GM12878 (cell line): ENCODE results near the gene PADI2. TPM values are rescaled to one million over a fixed set of nuclear protein-coding genes. Genes with fewer than 3 reads are reported as not detected.

Source experiments
- ATAC-seq: fragments of 200-7000 bp; cut with Tn5 transposase; 3 replicates; pipeline ENCODE4 v1.9.1; 2020; ENCODE audit warnings: mild to moderate bottlenecking, moderate library complexity
- BruUV-seq: library from RNA; stranded (reverse); fragments of 400-500 nt; replicated peaks from 2 replicates; lab custom pipeline; 2021; lab: Mats Ljungman, UMichigan
- CTCF ChIA-PET: fragments of 300-600 bp; sonication (Branson Sonifier 250); formaldehyde crosslinking; extraction: SDS; loops from one replicate; lab custom pipeline; 2021; ENCODE audit warnings: inconsistent platforms; lab: Yijun Ruan, JAX
- POLR2A ChIA-PET: fragments of 350-600 bp; formaldehyde crosslinking; extraction: SDS; loops from one replicate; lab custom pipeline; 2021; ENCODE audit warnings: inconsistent platforms; lab: Charles Lee
- RAD21 ChIA-PET: fragments of 300-600 bp; sonication (Branson Sonifier 250); formaldehyde crosslinking; loops from one replicate; lab custom pipeline; 2023; ENCODE audit warnings: antibody characterized with exemption; ENCODE audit not compliant: unreplicated experiment; lab: Charles Lee
- SMC1A ChIA-PET: fragments of 300-600 bp; sonication (Branson Sonifier 250); formaldehyde crosslinking; loops from one replicate; lab custom pipeline; 2023; ENCODE audit not compliant: unreplicated experiment, uncharacterized antibody; lab: Charles Lee
- DNase-seq: peaks from one replicate; pipeline ENCODE4 v3.0.0-alpha.2; 2011; ENCODE audit warnings: low read depth, low spot score
- FAIRE-seq: peaks from 3 replicates; lab custom pipeline; 2011; peaks lifted over from hg19 to GRCh38; lab: Jason Lieb, UNC
- H2AFZ ChIP-seq: 2 replicates; pipeline ENCODE4 v1.6.0; 2011; ENCODE audit warnings: low read depth, low read length, control low read depth; ENCODE audit not compliant: control insufficient read depth
- H3K27ac ChIP-seq: 2 replicates; pipeline ENCODE4 v1.5.1; 2011; ENCODE audit warnings: control low read depth; ENCODE audit not compliant: control insufficient read depth, insufficient read depth
- H3K27me3 ChIP-seq, 2 experiments: replicated peaks in 1 of 2; 2 replicates each; pipeline versions ENCODE4 v1.6.0 to v1.6.1; 2011; ENCODE audit warnings: low read length in 1 of 2; ENCODE audit not compliant: control insufficient read depth in 2 of 2, insufficient read depth in 2 of 2
- H3K36me3 ChIP-seq, 2 experiments: 2 replicates each; pipeline ENCODE4 v1.5.1; 2011; ENCODE audit warnings: low read length in 1 of 2; ENCODE audit not compliant: control insufficient read depth in 2 of 2, insufficient read depth in 2 of 2
- H3K4me1 ChIP-seq: 2 replicates; pipeline ENCODE4 v1.6.1; 2011; ENCODE audit warnings: mild to moderate bottlenecking, low read length, moderate library complexity, mixed read lengths; ENCODE audit not compliant: control insufficient read depth, insufficient read depth
- H3K4me2 ChIP-seq: 2 replicates; pipeline ENCODE4 v1.6.0; 2011; ENCODE audit warnings: control low read depth; ENCODE audit not compliant: control insufficient read depth, insufficient read depth
- H3K4me3 ChIP-seq: fragments of 200-600 bp; sonication (generic); 2 replicates; pipeline ENCODE4 v1.5.1; 2016
- H3K79me2 ChIP-seq: 2 replicates; pipeline ENCODE4 v1.6.0; 2011; ENCODE audit warnings: low read length; ENCODE audit not compliant: control insufficient read depth, insufficient read depth
- H3K9ac ChIP-seq: 2 replicates; pipeline ENCODE4 v1.8.0; 2011; ENCODE audit warnings: low read length, control low read depth, mixed read lengths; ENCODE audit not compliant: control insufficient read depth, insufficient read depth
- H3K9me3 ChIP-seq: replicated peaks from 3 replicates; pipeline ENCODE4 v1.5.1; 2011; ENCODE audit warnings: mild to moderate bottlenecking, low read length; ENCODE audit not compliant: control insufficient read depth, insufficient read depth
- H4K20me1 ChIP-seq: 2 replicates; pipeline ENCODE4 v1.6.0; 2011; ENCODE audit not compliant: control insufficient read depth, insufficient read depth
- BHLHE40 ChIP-seq, 2 experiments: fragments of 450-650 bp in 1 of 2; IDR thresholded peaks; 2 replicates each; pipeline ENCODE4 v1.6.1; 2011 to 2017; ENCODE audit warnings: low read depth in 2 of 2, borderline replicate concordance in 1 of 2, improper control_type of control experiment in 1 of 2, low read length in 1 of 2, mild to moderate bottlenecking in 1 of 2
- CBX3 ChIP-seq: fragments of 200-600 bp; sonication (generic); IDR thresholded peaks from 2 replicates; pipeline ENCODE4 v1.6.1; 2016; ENCODE audit warnings: low read depth, borderline replicate concordance
- EP300 ChIP-seq, 2 experiments: fragments of 150-350 bp in 1 of 2; IDR thresholded peaks; 2 replicates each; pipeline ENCODE4 v1.6.1; 2011 to 2012; ENCODE audit warnings: low read depth in 2 of 2, low read length in 2 of 2, borderline replicate concordance in 1 of 2, improper control_type of control experiment in 1 of 2, inconsistent platforms in 1 of 2; ENCODE audit not compliant: control insufficient read depth in 1 of 2
- HDAC2 ChIP-seq: fragments of 200-600 bp; sonication (generic); IDR thresholded peaks from 2 replicates; pipeline ENCODE4 v1.6.1; 2017
- MEF2B ChIP-seq: fragments of 450-650 bp; IDR thresholded peaks from 2 replicates; pipeline ENCODE4 v1.6.1; 2018; ENCODE audit warnings: mild to moderate bottlenecking, moderate library complexity; ENCODE audit not compliant: partially characterized antibody, poor library complexity, severe bottlenecking
- MYC ChIP-seq: IDR thresholded peaks from 2 replicates; pipeline ENCODE4 v1.6.1; 2011; ENCODE audit warnings: mild to moderate bottlenecking, low read length, moderate library complexity, inconsistent platforms; ENCODE audit not compliant: insufficient read depth, insufficient replicate concordance, insufficient read length, severe bottlenecking
- NBN ChIP-seq: fragments of 450-650 bp; IDR thresholded peaks from 2 replicates; pipeline ENCODE4 v1.6.1; 2016
- NFIC ChIP-seq: IDR thresholded peaks from 2 replicates; pipeline ENCODE4 v1.6.1; 2012; ENCODE audit warnings: low read depth, mild to moderate bottlenecking, inconsistent platforms, low read length, moderate library complexity
- POLR2AphosphoS5 ChIP-seq: IDR thresholded peaks from 2 replicates; pipeline ENCODE4 v1.6.1; 2011; ENCODE audit warnings: mild to moderate bottlenecking, low read length, inconsistent platforms
- SPI1 ChIP-seq: IDR thresholded peaks from 2 replicates; pipeline ENCODE4 v1.6.1; 2011; ENCODE audit warnings: low read depth, mild to moderate bottlenecking, low read length, moderate library complexity, borderline replicate concordance; ENCODE audit not compliant: insufficient read depth
- SREBF2 ChIP-seq: IDR thresholded peaks from 2 replicates; pipeline ENCODE4 v1.6.1; 2012; ENCODE audit warnings: mild to moderate bottlenecking, low read length
- ZNF217 ChIP-seq: fragments of 450-650 bp; IDR thresholded peaks from 2 replicates; pipeline ENCODE4 v1.6.1; 2017; ENCODE audit warnings: antibody characterized with exemption, mild to moderate bottlenecking
- WGBS: methylation state at CpG from one replicate; pipeline ENCODE4 v1.1.6; 2016; ENCODE audit warnings: low lambda C conversion rate; ENCODE audit not compliant: insufficient replicate concordance, insufficient coverage; ENCODE audit errors: missing lambda C conversion rate; 5-methylcytosine and 5-hydroxymethylcytosine counted together
- in situ Hi-C: fragments of 300-500 bp; cut with MboI; formaldehyde crosslinking; loops from 9 replicates; pipeline ENCODE4 v1.14.3; 2018; ENCODE audit warnings: mixed read lengths
- intact Hi-C: fragments of 100-400 bp; cut with micrococcal nuclease; formaldehyde crosslinking; loops from one replicate; pipeline ENCODE4 v1.14.2; 2022; ENCODE audit not compliant: unreplicated experiment
- polyA plus RNA-seq, 11 experiments: library from polyadenylated mRNA; depleted of rRNA in 4 of 11; unstranded in 6 of 11; stranded (reverse) in 5 of 11; fragments of >200 nt; fragmentation: Nextera tagmentation in 4 of 11; fragmentation: Illumina TruSeq in 1 of 11; extraction: Ambion mirVana in 4 of 11; extraction: Trizol in 1 of 11; gene quantifications; 1 replicate in 1 of 11; 2 replicates in 10 of 11; pipeline versions ENCODE4 v1.2.1 to v1.2.3, GENCODE V29; 2011 to 2016; ENCODE audit warnings: inconsistent platforms in 2 of 11, missing spikeins in 2 of 11, low read depth in 1 of 11
- total RNA-seq, 4 experiments: library from RNA; depleted of rRNA in 3 of 4; stranded (reverse); fragments of >200 nt in 3 of 4; fragmentation: Illumina TruSeq in 1 of 4; extraction: Trizol in 1 of 4; gene quantifications; 2 replicates each; pipeline versions ENCODE4 v1.2.1 to v1.2.3, GENCODE V29; 2013 to 2021
- TF ChIP-seq, protein P1 (sequence below): IDR thresholded peaks from 2 replicates; pipeline ENCODE4 v1.6.1; 2011; ENCODE audit warnings: low read depth, mild to moderate bottlenecking, low read length, moderate library complexity, borderline replicate concordance; ENCODE audit errors: extremely low read depth
- TF ChIP-seq, protein P2 (sequence below): IDR thresholded peaks from 2 replicates; pipeline ENCODE4 v1.6.1; 2012; ENCODE audit warnings: low read length, inconsistent platforms

PADI2 gene
- total and polyA plus RNA-seq, 10 of the 15 experiments (the other 5 are each of a cell fraction or from before 2014, with no cell fraction given), result 0.05 to 3.0 (median 0.10) TPM; not detected in 1

DNA sequence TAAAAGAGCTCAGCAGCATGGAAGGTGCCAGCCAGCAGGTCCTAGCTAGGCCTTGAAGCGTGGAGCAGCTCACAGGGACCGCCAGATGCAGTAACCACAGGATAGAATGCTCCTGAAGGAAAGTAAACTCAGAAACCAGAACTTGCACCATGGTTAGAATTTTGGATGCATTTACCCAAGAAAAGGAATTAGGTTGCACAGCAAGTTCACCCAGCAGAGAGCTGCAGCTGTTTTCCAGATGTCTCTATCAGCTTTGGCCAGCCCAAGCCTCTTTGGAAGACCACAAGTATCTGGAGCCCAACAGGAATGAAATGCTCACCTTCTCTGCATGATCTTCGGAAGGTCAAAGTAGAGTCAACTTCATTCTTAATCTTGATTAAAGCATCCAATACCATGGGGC is 86.5 kb downstream of the PADI2 start:
- no peak overlapping the region for H3K9ac ChIP-seq
- no peak overlapping the region for H3K27ac ChIP-seq
- no TSS peak for BruUV-seq
- no peak for DNase-seq
- peaks cover 9 to 32% of the 10 kb centered on the region in 2 experiments for H3K36me3 ChIP-seq
- CTCF ChIA-PET, result interaction anchor here (1.1 to 2.1 kb wide), 4 partner anchors 13 to 81 kb away, joined by 4 to 7 read pairs (median 5); no protein-coding TSS in a partner anchor
- in situ Hi-C loops (no loop called here), intact Hi-C loops (no loop called here)
- RAD21 ChIA-PET, result interaction anchor here (1.0 kb wide), 1 partner anchor 13 kb away, joined by 3 read pairs; no protein-coding TSS in a partner anchor
- H3K27me3 ChIP-seq, result no peaks in the 10 kb centered on the region
- no peak for FAIRE-seq
- TF ChIP-seq NBN (no peak), POLR2AphosphoS5 (no peak), SREBF2 (no peak), SPI1 (no peak), EP300 (IDR thresholded peaks at IDR 0.05; ENCODE audit: borderline replicate concordance in 1 of 2, control insufficient read depth in 1 of 2, low read depth in 2 of 2, low read length in 2 of 2) (no peak), NFIC (no peak), HDAC2 (no peak), ZNF217 (no peak), CBX3 (no peak), MEF2B (no peak), BHLHE40 (IDR thresholded peaks at IDR 0.05; ENCODE audit: borderline replicate concordance in 1 of 2, low read depth in 2 of 2, low read length in 1 of 2) (no peak), MYC (no peak)
- TF ChIP-seq, protein P1, sequence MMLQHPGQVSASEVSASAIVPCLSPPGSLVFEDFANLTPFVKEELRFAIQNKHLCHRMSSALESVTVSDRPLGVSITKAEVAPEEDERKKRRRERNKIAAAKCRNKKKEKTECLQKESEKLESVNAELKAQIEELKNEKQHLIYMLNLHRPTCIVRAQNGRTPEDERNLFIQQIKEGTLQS, result no peak
- TF ChIP-seq, protein P2, sequence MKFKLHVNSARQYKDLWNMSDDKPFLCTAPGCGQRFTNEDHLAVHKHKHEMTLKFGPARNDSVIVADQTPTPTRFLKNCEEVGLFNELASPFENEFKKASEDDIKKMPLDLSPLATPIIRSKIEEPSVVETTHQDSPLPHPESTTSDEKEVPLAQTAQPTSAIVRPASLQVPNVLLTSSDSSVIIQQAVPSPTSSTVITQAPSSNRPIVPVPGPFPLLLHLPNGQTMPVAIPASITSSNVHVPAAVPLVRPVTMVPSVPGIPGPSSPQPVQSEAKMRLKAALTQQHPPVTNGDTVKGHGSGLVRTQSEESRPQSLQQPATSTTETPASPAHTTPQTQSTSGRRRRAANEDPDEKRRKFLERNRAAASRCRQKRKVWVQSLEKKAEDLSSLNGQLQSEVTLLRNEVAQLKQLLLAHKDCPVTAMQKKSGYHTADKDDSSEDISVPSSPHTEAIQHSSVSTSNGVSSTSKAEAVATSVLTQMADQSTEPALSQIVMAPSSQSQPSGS, result no peak
- SMC1A ChIA-PET, result interaction anchor here (0.9 to 1.7 kb wide), 2 partner anchors 10 to 14 kb away, joined by 3 to 5 read pairs; no protein-coding TSS in a partner anchor
- no peaks in the 10 kb centered on the region for H4K20me1 ChIP-seq
- H3K4me3 ChIP-seq, result no peak overlapping the region
- H2AFZ ChIP-seq, result no peak overlapping the region
- H3K4me2 ChIP-seq, result no peak overlapping the region
- WGBS, result 100% methylated on average over 3 of the region's 3 CpGs
- H3K4me1 ChIP-seq, result no peaks in the 10 kb centered on the region
- no peaks in the 10 kb centered on the region for H3K79me2 ChIP-seq
- ATAC-seq, result no peak
- H3K9me3 ChIP-seq, result no peaks in the 10 kb centered on the region
- POLR2A ChIA-PET, result no interaction called here
